Esophagus squamous epithelium (tissue), 5 donors: ENCODE results near the gene PSME4. TPM values are rescaled to one million over a fixed set of nuclear protein-coding genes. Genes with fewer than 3 reads are reported as not detected.
"Not testable (repeated sequence)": the region's sequence is repeated elsewhere in the genome, so short reads cannot be mapped to it uniquely, and the experiment has no call there.

Source experiments
- DNase-seq: peaks from one replicate; lab custom pipeline; 2025; lab: John Stamatoyannopoulos, UW
- H3K27ac ChIP-seq, 4 donors: fragments of 200-600 bp; sonication (generic); one replicate each; pipeline ENCODE4 v1.5.1; 2016 to 2019; ENCODE audit warnings: mild to moderate bottlenecking in 1 of 4
- H3K27me3 ChIP-seq, 4 donors: fragments of 200-600 bp; sonication (generic); 1 replicate in 3 of 4; 2 replicates in 1 of 4; pipeline versions ENCODE4 v1.5.1 to v1.6.0; 2017 to 2021; ENCODE audit warnings: antibody characterized with exemption in 1 of 4
- H3K36me3 ChIP-seq, 3 donors: fragments of 200-600 bp; sonication (generic); one replicate each; pipeline ENCODE4 v1.5.1; 2016 to 2019
- H3K4me1 ChIP-seq, 3 donors: fragments of 200-600 bp; sonication (generic); one replicate each; pipeline ENCODE4 v1.5.1; 2017 to 2019
- H3K4me3 ChIP-seq, 4 donors: fragments of 200-600 bp; sonication (generic); 1 replicate in 3 of 4; 2 replicates in 1 of 4; pipeline ENCODE4 v1.5.1; 2016 to 2019; ENCODE audit warnings: mild to moderate bottlenecking in 2 of 4, moderate library complexity in 1 of 4
- H3K9me3 ChIP-seq, 3 donors: fragments of 200-600 bp; sonication (generic); one replicate each; pipeline ENCODE4 v1.5.1; 2016 to 2019
- CTCF ChIP-seq, 6 experiments: fragments of 450-650 bp in 4 of 6; fragments of 200-600 bp in 2 of 6; sonication (generic) in 2 of 6; IDR thresholded peaks; one replicate each; pipeline ENCODE4 v1.5.1; 2016 to 2019; ENCODE audit warnings: antibody characterized with exemption in 6 of 6, mild to moderate bottlenecking in 4 of 6, moderate library complexity in 4 of 6
- POLR2A ChIP-seq, 4 donors: fragments of 450-650 bp; IDR thresholded peaks; one replicate each; pipeline ENCODE4 v1.6.1; 2017; ENCODE audit warnings: antibody characterized with exemption in 4 of 4, mild to moderate bottlenecking in 4 of 4, moderate library complexity in 3 of 4
- WGBS, 2 donors: methylation state at CpG; one replicate each; pipeline ENCODE4 v1.1.5; 2018; 5-methylcytosine and 5-hydroxymethylcytosine counted together
- intact Hi-C: fragments of 100-400 bp; cut with DNase I; formaldehyde crosslinking; loops from one replicate; pipeline ENCODE4 v1.15.0; 2022
- total RNA-seq, 4 donors: library from RNA; depleted of rRNA; stranded (reverse); fragments of >200 nt; gene quantifications; one replicate each; pipeline ENCODE4 v1.1.0, GENCODE V29; 2016
- donor health status: DM: yes; HTN: yes; CAD: no.

PSME4 gene
- total RNA-seq, 4 donors from 2014 or later, result 26.0 to 58.9 (median 44.0) TPM

- TF ChIP-seq CTCF (IDR thresholded peaks at IDR 0.05) (no peak), POLR2A (IDR thresholded peaks at IDR 0.05) (no peak)
- intact Hi-C loops, result no loop called here
- Histone ChIP-seq H3K27me3 (no peaks in the 10 kb centered on the region), H3K4me3 (no peak overlapping the region), H3K27ac (peak overlapping the region in 1 of 4 donors; percentile 36), H3K36me3 (peaks cover 0 to 9% (median 0%) of the 10 kb centered on the region in 3 donors), H3K9me3 (no peaks in the 10 kb centered on the region), H3K4me1 (peaks cover 0 to 9% (median 0%) of the 10 kb centered on the region in 3 donors)
- DNase-seq, result no peak
- 80 to 82% methylated on average over 2 of the region's 2 CpGs for WGBS, 2 donors
Observed at GRCh38 chr2:53848062-53848461, 122.7 kb downstream of the PSME4 start.

GRCh38 chr2:53843595-53843994, 127.2 kb downstream of the PSME4 start:
- WGBS, 2 donors, result 70% methylated on average over 2 of the region's 2 CpGs
- TF ChIP-seq POLR2A (IDR thresholded peaks at IDR 0.05) (no peak), CTCF (IDR thresholded peaks at IDR 0.05) (no peak)
- no peak for DNase-seq
- Histone ChIP-seq H3K27me3 (no peaks in the 10 kb centered on the region), H3K27ac (no peak overlapping the region), H3K4me3 (no peak overlapping the region), H3K9me3 (no peaks in the 10 kb centered on the region), H3K36me3 (peaks cover 0 to 7% (median 0%) of the 10 kb centered on the region in 3 donors), H3K4me1 (peaks cover 0 to 9% (median 0%) of the 10 kb centered on the region in 3 donors)
- intact Hi-C loops, result no loop called here

- 36 to 47% methylated on average over 3 of the region's 3 CpGs for WGBS, 2 donors
- intact Hi-C loops, result no loop called here
Observed at GRCh38 chr2:53842891-53843290, 127.9 kb downstream of the PSME4 start.

GRCh38 chr2:53841651-53842050, 129.1 kb downstream of the PSME4 start:
- intact Hi-C loops, H3K27me3 ChIP-seq, H3K9me3 ChIP-seq, H3K4me1 ChIP-seq, H3K4me3 ChIP-seq, DNase-seq, H3K36me3 ChIP-seq, H3K27ac ChIP-seq: not testable (repeated sequence)
- 91 to 97% methylated on average over 6 to 7 of the region's 7 CpGs for WGBS, 2 donors

More at GRCh38 chr2:53842891-53843290, 127.9 kb downstream of the PSME4 start:
- no peaks in the 10 kb centered on the region for H3K9me3 ChIP-seq
- no peak overlapping the region for H3K27ac ChIP-seq
- H3K27me3 ChIP-seq, result no peaks in the 10 kb centered on the region
- no peak for TF ChIP-seq POLR2A (IDR thresholded peaks at IDR 0.05)
- TF ChIP-seq CTCF (IDR thresholded peaks at IDR 0.05), result no peak
- peaks cover 0 to 4% (median 0%) of the 10 kb centered on the region in 3 donors for H3K36me3 ChIP-seq
- no peak for DNase-seq
- peaks cover 0 to 7% (median 0%) of the 10 kb centered on the region in 3 donors for H3K4me1 ChIP-seq
- no peak overlapping the region for H3K4me3 ChIP-seq

GRCh38 chr2:53840580-53840979, 130.2 kb downstream of the PSME4 start:
- 17 to 82% methylated on average over 1 of the region's 1 CpG for WGBS, 2 donors
- Histone ChIP-seq H3K27me3 (no peaks in the 10 kb centered on the region), H3K9me3 (no peaks in the 10 kb centered on the region), H3K4me1 (no peaks in the 10 kb centered on the region), H3K36me3 (no peaks in the 10 kb centered on the region), H3K27ac (no peak overlapping the region), H3K4me3 (no peak overlapping the region)
- intact Hi-C loops, result no loop called here
- TF ChIP-seq CTCF (IDR thresholded peaks at IDR 0.05), result no peak
- TF ChIP-seq POLR2A (IDR thresholded peaks at IDR 0.05), result no peak
- no peak for DNase-seq

GRCh38 chr2:53829980-53830290, 140.9 kb downstream of the PSME4 start:
- DNase-seq, H3K4me3 ChIP-seq, H3K27ac ChIP-seq, H3K9me3 ChIP-seq, H3K27me3 ChIP-seq, H3K36me3 ChIP-seq, intact Hi-C loops: not testable (repeated sequence)
- H3K4me1 ChIP-seq, result peaks cover 0 to 28% (median 11%) of the 10 kb centered on the region in 3 donors
- 81 to 97% methylated on average over 4 of the region's 4 CpGs for WGBS, 2 donors
